Kidney (tissue), 14 donors: ENCODE results near the gene SLC2A10. TPM values are rescaled to one million over a fixed set of nuclear protein-coding genes. Genes with fewer than 3 reads are reported as not detected.

ENCODE experiments used
- DNase-seq, 5 donors: peaks; one replicate each; pipeline ENCODE4 v3.0.0-alpha.2; 2013 to 2020
- FAIRE-seq: peaks from 2 replicates; lab custom pipeline; 2012; peaks lifted over from hg19 to GRCh38; lab: Jason Lieb, UNC
- H3K27ac ChIP-seq, 2 donors: one replicate each; pipeline ENCODE4 v1.7.0; 2013; ENCODE audit warnings: low read depth in 2 of 2, low read length in 2 of 2, inconsistent platforms in 1 of 2
- H3K27me3 ChIP-seq: one replicate; pipeline ENCODE4 v1.7.1; 2013; ENCODE audit warnings: low read length, inconsistent platforms; ENCODE audit not compliant: control insufficient read depth, insufficient read depth
- H3K36me3 ChIP-seq, 3 donors: one replicate each; pipeline versions ENCODE4 v1.7.0 to v1.7.1; 2013; ENCODE audit warnings: low read length in 3 of 3, control low read depth in 1 of 3, inconsistent platforms in 1 of 3; ENCODE audit not compliant: insufficient read depth in 3 of 3, control insufficient read depth in 2 of 3
- H3K4me1 ChIP-seq, 3 donors: one replicate each; pipeline versions ENCODE4 v1.7.0 to v1.7.1; 2013; ENCODE audit warnings: low read length in 3 of 3, inconsistent platforms in 1 of 3, low read depth in 1 of 3; ENCODE audit not compliant: control insufficient read depth in 2 of 3, insufficient read depth in 2 of 3
- H3K4me3 ChIP-seq, 3 donors: one replicate each; pipeline versions ENCODE4 v1.7.0 to v1.8.1; 2013; ENCODE audit warnings: low read length in 3 of 3, control low read depth in 1 of 3, inconsistent platforms in 1 of 3
- H3K9ac ChIP-seq, 3 donors: one replicate each; pipeline versions ENCODE4 v1.7.0 to v1.7.1; 2013; ENCODE audit warnings: low read length in 3 of 3, control low read depth in 1 of 3, inconsistent platforms in 1 of 3
- H3K9me3 ChIP-seq, 3 donors: one replicate each; pipeline versions ENCODE4 v1.7.0 to v1.7.1; 2013; ENCODE audit warnings: low read length in 3 of 3, control low read depth in 1 of 3, inconsistent platforms in 1 of 3; ENCODE audit not compliant: control insufficient read depth in 2 of 3, insufficient read depth in 1 of 3
- CTCF ChIP-seq: IDR thresholded peaks from 3 replicates; pipeline ENCODE4 v1.5.1; 2012; ENCODE audit warnings: mild to moderate bottlenecking, moderate library complexity, borderline replicate concordance; ENCODE audit not compliant: insufficient read depth; ENCODE audit errors: extremely low read depth
- intact Hi-C: fragments of 100-400 bp; cut with DNase I; formaldehyde crosslinking; loops from one replicate; pipeline ENCODE4 v1.11.1; 2022
- polyA plus RNA-seq: library from polyadenylated mRNA; stranded (reverse); fragments of 350-450 nt; fragmentation: Illumina TruSeq; extraction: RNeasy Lipid Tissue Mini Kit (QIAGEN cat#74804); gene quantifications from one replicate; pipeline ENCODE4 v1.2.3, GENCODE V29; 2014; ENCODE audit warnings: low read depth, low replicate concordance; ENCODE audit not compliant: insufficient read depth
- total RNA-seq: library from RNA; stranded (reverse); fragmentation: NEBNext Ultra II Directional; extraction: Animal tissue kit (Norgen Biotek cat#: 25700); gene quantifications from one replicate; pipeline ENCODE4 v1.2.1, GENCODE V29; 2021
- donor health status: control.
- donor health status: control.
- donor health status: control.
- donor health status: control.
- donor health status: control.
- donor health status: DM: yes; HTN: yes; CAD: no.
- donor health status: Normal renal cell carcinoma (clear cell type).

SLC2A10 gene
- total and polyA plus RNA-seq, 2 donors from 2014 or later = 3.7 to 7.1 TPM

GRCh38 chr20:46773680-46774079 is 64.2 kb downstream of the SLC2A10 start:
- DNase-seq = no peak
- intact Hi-C loops = no loop called here
- no peak for FAIRE-seq
- Histone ChIP-seq H3K9ac (no peak overlapping the region), H3K9me3 (no peaks in the 10 kb centered on the region), H3K4me1 (no peaks in the 10 kb centered on the region), H3K27me3 (no peaks in the 10 kb centered on the region), H3K4me3 (no peak overlapping the region), H3K36me3 (no peaks in the 10 kb centered on the region), H3K27ac (no peak overlapping the region)
- no peak for TF ChIP-seq CTCF

- Histone ChIP-seq H3K27me3 (no peaks in the 10 kb centered on the region), H3K4me3 (no peak overlapping the region), H3K4me1 (no peaks in the 10 kb centered on the region), H3K27ac (no peak overlapping the region), H3K36me3 (no peaks in the 10 kb centered on the region), H3K9me3 (no peaks in the 10 kb centered on the region), H3K9ac (no peak overlapping the region)
- no peak for DNase-seq
- no peak for FAIRE-seq
- no peak for TF ChIP-seq CTCF
- intact Hi-C loops = no loop called here
Observed at GRCh38 chr20:46774236-46774635, 64.8 kb downstream of the SLC2A10 start.

GRCh38 chr20:46774943-46775560 is 65.6 kb downstream of the SLC2A10 start:
- no peak for FAIRE-seq
- no peaks in the 10 kb centered on the region for H3K9me3 ChIP-seq
- no peak for DNase-seq
- no peak overlapping the region for H3K9ac ChIP-seq
- no peaks in the 10 kb centered on the region for H3K36me3 ChIP-seq
- no peak overlapping the region for H3K27ac ChIP-seq
- H3K4me3 ChIP-seq = no peak overlapping the region
- no peaks in the 10 kb centered on the region for H3K4me1 ChIP-seq
- TF ChIP-seq CTCF = no peak
- no peaks in the 10 kb centered on the region for H3K27me3 ChIP-seq
- intact Hi-C loops = no loop called here

GRCh38 chr20:46775806-46776205 is 66.4 kb downstream of the SLC2A10 start:
- H3K9me3 ChIP-seq = no peaks in the 10 kb centered on the region
- intact Hi-C loops = no loop called here
- no peaks in the 10 kb centered on the region for H3K4me1 ChIP-seq
- no peaks in the 10 kb centered on the region for H3K27me3 ChIP-seq
- no peaks in the 10 kb centered on the region for H3K36me3 ChIP-seq
- no peak overlapping the region for H3K4me3 ChIP-seq
- no peak overlapping the region for H3K27ac ChIP-seq
- no peak for FAIRE-seq
- H3K9ac ChIP-seq = no peak overlapping the region
- TF ChIP-seq CTCF = no peak
- DNase-seq = no peak
